Karpas-422 (cell line): Measurements from ENCODE around the gene ZBTB45. TPM values are rescaled to one million over a fixed set of nuclear protein-coding genes. Genes with fewer than 3 reads are reported as not detected.
"Not testable (repeated sequence)": the region's sequence is repeated elsewhere in the genome, so short reads cannot be mapped to it uniquely, and the experiment has no call there.

Experiments
- DNase-seq: peaks from one replicate; pipeline ENCODE4 v3.0.0-alpha.2; 2015
- H2AFZ ChIP-seq: fragments of 200-600 bp; sonication (generic); 2 replicates; pipeline ENCODE4 v1.6.1; 2014; ENCODE audit warnings: antibody characterized with exemption, low read length, mixed read lengths
- H3K27ac ChIP-seq: fragments of 200-600 bp; sonication (generic); 2 replicates; pipeline ENCODE4 v1.5.1; 2014; ENCODE audit warnings: mild to moderate bottlenecking, low read length, moderate library complexity
- H3K27me3 ChIP-seq: fragments of 200-600 bp; sonication (generic); 2 replicates; pipeline ENCODE4 v1.6.1; 2014; ENCODE audit warnings: low read length, mixed read lengths
- H3K36me3 ChIP-seq: fragments of 200-600 bp; sonication (generic); 2 replicates; pipeline ENCODE4 v1.6.1; 2014; ENCODE audit warnings: low read length, mixed read lengths; ENCODE audit not compliant: insufficient read depth
- H3K4me1 ChIP-seq: fragments of 200-600 bp; sonication (generic); 2 replicates; pipeline ENCODE4 v1.6.1; 2014; ENCODE audit warnings: mild to moderate bottlenecking, low read length, mixed read lengths
- H3K4me2 ChIP-seq: fragments of 200-600 bp; sonication (generic); 2 replicates; pipeline ENCODE4 v1.6.1; 2014; ENCODE audit warnings: low read length, low read depth, mild to moderate bottlenecking; ENCODE audit not compliant: poor library complexity, severe bottlenecking
- H3K4me3 ChIP-seq: fragments of 200-600 bp; sonication (generic); 2 replicates; pipeline ENCODE4 v1.5.1; 2014; ENCODE audit warnings: mild to moderate bottlenecking, antibody characterized with exemption, low read length, mixed read lengths
- H3K79me2 ChIP-seq: fragments of 200-600 bp; sonication (generic); 2 replicates; pipeline ENCODE4 v1.6.1; 2014; ENCODE audit warnings: mild to moderate bottlenecking, low read length, mixed read lengths
- H3K9ac ChIP-seq: fragments of 200-600 bp; sonication (generic); 2 replicates; pipeline ENCODE4 v1.6.0; 2014; ENCODE audit warnings: low read length
- H3K9me2 ChIP-seq: fragments of 200-600 bp; sonication (generic), shearing (Covaris generic); replicated peaks from 2 replicates; pipeline ENCODE4 v1.6.0; 2014; ENCODE audit warnings: mild to moderate bottlenecking, low read length, moderate library complexity; ENCODE audit not compliant: insufficient read depth
- H3K9me3 ChIP-seq: fragments of 300-700, 200-600 bp; sonication (generic); 2 replicates; pipeline ENCODE4 v1.6.1; 2014; ENCODE audit warnings: low read length, mixed read lengths
- H4K20me1 ChIP-seq: fragments of 200-600 bp; sonication (generic); 2 replicates; pipeline ENCODE4 v1.6.1; 2014; ENCODE audit warnings: mild to moderate bottlenecking, antibody characterized with exemption, low read length, low read depth; ENCODE audit not compliant: insufficient read depth
- small RNA-seq: library from RNA; depleted of rRNA; stranded (forward); fragments of <200 nt; gene quantifications from one replicate; pipeline ENCODE3, GENCODE V24; 2014
- total RNA-seq: library from RNA; depleted of rRNA; stranded (reverse); fragments of >200 nt; shearing (Covaris generic); gene quantifications from 2 replicates; pipeline ENCODE4 v1.2.3, GENCODE V29; 2014; ENCODE audit warnings: low replicate concordance; rRNA removed

The ZBTB45 gene
- total RNA-seq, 1 experiment from 2014 or later, result 2.0 TPM

GRCh38 chr19:58470837-58471543 is 48.6 kb downstream of the ZBTB45 start:
- H3K27me3 ChIP-seq, H3K9ac ChIP-seq, H3K27ac ChIP-seq, H2AFZ ChIP-seq, H3K4me2 ChIP-seq, H3K9me2 ChIP-seq, H4K20me1 ChIP-seq, H3K9me3 ChIP-seq, H3K4me3 ChIP-seq, H3K36me3 ChIP-seq, DNase-seq: not testable (repeated sequence)
- H3K4me1 ChIP-seq, result peaks cover 27% of the 10 kb centered on the region
- H3K79me2 ChIP-seq, result peaks cover 25% of the 10 kb centered on the region

- Histone ChIP-seq H4K20me1 (peaks cover 8% of the 10 kb centered on the region; the same call in 1 of the 2 replicates), H3K27ac (no peak overlapping the region), H3K36me3 (peaks cover 8% of the 10 kb centered on the region; the same call in 1 of the 2 replicates), H2AFZ (no peak overlapping the region), H3K4me2 (no peak overlapping the region), H3K9me2 (no peaks in the 10 kb centered on the region), H3K9me3 (no peaks in the 10 kb centered on the region), H3K4me3 (no peak overlapping the region), H3K27me3 (no peaks in the 10 kb centered on the region), H3K79me2 (peaks cover 25% of the 10 kb centered on the region), H3K9ac (no peak overlapping the region), H3K4me1 (peaks cover 21% of the 10 kb centered on the region)
- no peak for DNase-seq
Observed at GRCh38 chr19:58469241-58470013, 50.2 kb downstream of the ZBTB45 start.

- H4K20me1 ChIP-seq, result peaks cover 8% of the 10 kb centered on the region; the same call in 1 of the 2 replicates
- peaks cover 21% of the 10 kb centered on the region for H3K4me1 ChIP-seq
- no peaks in the 10 kb centered on the region for H3K9me3 ChIP-seq
- DNase-seq, result no peak
- H3K4me3 ChIP-seq, result peak overlapping the region; percentile 77
- peaks cover 8% of the 10 kb centered on the region; the same call in 1 of the 2 replicates for H3K36me3 ChIP-seq
- no peaks in the 10 kb centered on the region for H3K27me3 ChIP-seq
- peaks cover 25% of the 10 kb centered on the region for H3K79me2 ChIP-seq
- peak overlapping the region; percentile 83 for H3K4me2 ChIP-seq
- peak overlapping the region; percentile 83 for H3K9ac ChIP-seq
- no peak overlapping the region for H3K27ac ChIP-seq
- H3K9me2 ChIP-seq, result no peaks in the 10 kb centered on the region
- no peak overlapping the region for H2AFZ ChIP-seq
Observed at GRCh38 chr19:58468216-58468839, 51.3 kb downstream of the ZBTB45 start.

- H3K9me2 ChIP-seq, result no peaks in the 10 kb centered on the region
- peak within 1 kb of the TSS; percentile 77 for H3K4me3 ChIP-seq
- H2AFZ ChIP-seq, result peak within 1 kb of the TSS; percentile 89
- H3K27me3 ChIP-seq, result no peaks in the 10 kb centered on the region
- peak within 1 kb of the TSS; percentile 83 for H3K4me2 ChIP-seq
- H3K9me3 ChIP-seq, result no peaks in the 10 kb centered on the region
- peak; percentile 100 for DNase-seq
- peaks cover 8% of the 10 kb centered on the region; the same call in 1 of the 2 replicates for H4K20me1 ChIP-seq
- H3K9ac ChIP-seq, result peak within 1 kb of the TSS; percentile 83
- H3K27ac ChIP-seq, result no peak within 1 kb of the TSS
- peaks cover 21% of the 10 kb centered on the region for H3K4me1 ChIP-seq
- H3K36me3 ChIP-seq, result no peaks in the 10 kb centered on the region; the same call in 1 of the 2 replicates
- H3K79me2 ChIP-seq, result peaks cover 25% of the 10 kb centered on the region
Observed at GRCh38 chr19:58466760-58467589, 52.6 kb downstream of the ZBTB45 start, which contains the start of gene ZNF324. Gene ZNF324, plus strand, starts transcription at chr19:58467080. Its CDS starts 2,106 bp downstream, at chr19:58469186.

GRCh38 chr19:58466089-58466759 is 53.4 kb downstream of the ZBTB45 start:
- Histone ChIP-seq H3K9me2 (no peaks in the 10 kb centered on the region), H3K79me2 (peaks cover 25% of the 10 kb centered on the region), H3K4me1 (peaks cover 21% of the 10 kb centered on the region), H3K27me3 (no peaks in the 10 kb centered on the region), H3K4me2 (peak overlapping the region; percentile 83), H4K20me1 (peaks cover 8% of the 10 kb centered on the region; the same call in 1 of the 2 replicates), H2AFZ (peak overlapping the region; percentile 89), H3K4me3 (peak overlapping the region; percentile 77), H3K36me3 (no peaks in the 10 kb centered on the region; the same call in 1 of the 2 replicates), H3K9ac (peak overlapping the region; percentile 64), H3K9me3 (no peaks in the 10 kb centered on the region), H3K27ac (no peak overlapping the region)
- no peak for DNase-seq

Small RNA genes within 50 kb of the gene (small RNA-seq; reads per million reads assigned to genes)
- not detected for gene MIR6807
- not detected for gene RN7SL525P
- gene RN7SL693P, result not detected
- not detected for gene RNU6-1337P

Other genes with a start within 250 kb of the ZBTB45 start
- gene ZNF8, start 240.9 kb downstream of the ZBTB45 start, total RNA-seq, result 14.8 and 16.9 TPM in 2 replicates
- gene ERVK3-1, start 214.4 kb downstream of the ZBTB45 start, total RNA-seq, result 94.2 and 129 TPM in 2 replicates
- gene ZSCAN22, start 192.8 kb downstream of the ZBTB45 start, total RNA-seq, result 5.1 and 5.3 TPM in 2 replicates
- gene A1BG, start 166.3 kb downstream of the ZBTB45 start, total RNA-seq, result 52.9 and 85.4 TPM in 2 replicates
- 1.1 and 3.0 TPM in 2 replicates for gene ZNF497, start 157.1 kb downstream of the ZBTB45 start, total RNA-seq
- gene ZNF837, start 138.8 kb downstream of the ZBTB45 start, total RNA-seq, result 0.75 and 2.4 TPM in 2 replicates
- 6,081 and 7,190 TPM in 2 replicates for gene RPS5, start 132.5 kb downstream of the ZBTB45 start, total RNA-seq
- 0.90 and 0.97 TPM in 2 replicates for gene RNF225, start 124.2 kb downstream of the ZBTB45 start, total RNA-seq
- gene ZNF584, start 111.2 kb downstream of the ZBTB45 start, total RNA-seq, result 21.1 and 31.6 TPM in 2 replicates
- not detected in 2 replicates for gene ZNF132, start 79.7 kb downstream of the ZBTB45 start, total RNA-seq
- gene ZNF324B, start 68.2 kb downstream of the ZBTB45 start, total RNA-seq, result 21.2 and 22.5 TPM in 2 replicates
- 10.4 and 29.1 TPM in 2 replicates for gene ZNF324, start 52.7 kb downstream of the ZBTB45 start, total RNA-seq
- gene ZNF446, start 43.5 kb downstream of the ZBTB45 start, total RNA-seq, result 11.8 and 20.6 TPM in 2 replicates
- gene SLC27A5, start 7.8 kb downstream of the ZBTB45 start, total RNA-seq, result 1.2 and 10.0 TPM in 2 replicates
- gene TRIM28, start 24.3 kb upstream of the ZBTB45 start, total RNA-seq, result 142 and 257 TPM in 2 replicates
- gene CHMP2A, start 35.3 kb upstream of the ZBTB45 start, total RNA-seq, result 54.2 and 85.9 TPM in 2 replicates
- gene UBE2M, start 38.8 kb upstream of the ZBTB45 start, total RNA-seq, result 33.4 and 90.6 TPM in 2 replicates
- 13.3 and 20.1 TPM in 2 replicates for gene MZF1, start 53.5 kb upstream of the ZBTB45 start, total RNA-seq